Activated T-helper 1 cell treated with anti-CD3 and anti-CD28 coated beads, Interleukin-12 subunit alpha, Interleukin-12 subunit beta, Interleukin-2, Interleukin-4 antibody, amounts not matched to agents 30 ng/mL and 10 ng/mL and 1 ng/mL, durations not matched to agents 14 hours and 24 hours and 36 hours (primary cell): ENCODE data around the gene ULBP1. TPM values are rescaled to one million over a fixed set of nuclear protein-coding genes. Genes with fewer than 3 reads are reported as not detected.
"Not testable (repeated sequence)": the region's sequence is repeated elsewhere in the genome, so short reads cannot be mapped to it uniquely, and the experiment has no call there.

ENCODE experiments used
- DNase-seq: peaks from one replicate; pipeline ENCODE4 v3.0.0; 2021; ENCODE audit warnings: low spot score
- H3K27ac Mint-ChIP-seq: one replicate; pipeline ENCODE4 v1.8.0; 2021; ENCODE audit warnings: mild to moderate bottlenecking, mixed read lengths
- H3K27me3 Mint-ChIP-seq: one replicate; pipeline ENCODE4 v1.8.0; 2022; ENCODE audit warnings: mild to moderate bottlenecking, moderate library complexity, mixed read lengths; ENCODE audit not compliant: insufficient read depth
- H3K36me3 Mint-ChIP-seq: one replicate; pipeline ENCODE4 v1.8.0; 2021; ENCODE audit warnings: low read depth, mixed read lengths
- H3K4me1 Mint-ChIP-seq: one replicate; pipeline ENCODE4 v1.8.0; 2021; ENCODE audit warnings: low read depth, mixed read lengths
- H3K4me3 Mint-ChIP-seq: one replicate; pipeline ENCODE4 v1.8.0; 2021; ENCODE audit warnings: mild to moderate bottlenecking, moderate library complexity, mixed read lengths
- H3K9me3 Mint-ChIP-seq: one replicate; pipeline ENCODE4 v1.8.0; 2021; ENCODE audit warnings: mixed read lengths
- intact Hi-C: fragments of 100-400 bp; cut with micrococcal nuclease; formaldehyde crosslinking; loops from one replicate; pipeline ENCODE4 v1.15.1; 2024
- total RNA-seq: library from RNA; stranded (reverse); gene quantifications from 2 replicates; pipeline ENCODE4 v1.2.3, GENCODE V29; 2022

The ULBP1 gene
- total RNA-seq, 1 donor from 2014 or later: 0.99 TPM

DNA sequence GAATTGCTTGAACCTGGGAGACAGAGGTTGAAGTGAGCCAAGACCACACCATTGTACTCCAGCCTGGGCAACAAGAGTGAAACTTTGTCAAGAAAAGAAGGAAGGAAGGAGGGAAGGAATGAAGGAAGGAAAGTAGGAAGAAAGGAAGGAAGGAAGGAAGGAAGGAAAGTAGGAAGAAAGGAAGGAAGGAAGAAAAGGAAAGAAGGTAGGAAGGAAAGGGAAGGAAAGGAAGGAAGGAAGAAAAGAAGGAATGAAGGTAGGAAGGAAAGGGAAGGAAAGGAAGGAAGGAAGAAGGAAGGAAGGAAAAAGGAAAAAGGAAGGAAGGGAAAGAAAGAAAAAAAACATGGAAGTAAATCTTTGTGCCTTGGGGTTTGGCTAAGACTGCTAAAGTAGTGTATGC lies 11.7 kb downstream of the ULBP1 start:
- Mint-ChIP-seq H3K9me3 (no peaks in the 10 kb centered on the region), H3K27me3 (peaks cover 52% of the 10 kb centered on the region), H3K27ac (no peak overlapping the region), H3K4me1 (no peaks in the 10 kb centered on the region), H3K4me3 (no peak overlapping the region), H3K36me3 (peaks cover 6% of the 10 kb centered on the region)
- intact Hi-C loops: no loop called here
- DNase-seq: no peak

DNA sequence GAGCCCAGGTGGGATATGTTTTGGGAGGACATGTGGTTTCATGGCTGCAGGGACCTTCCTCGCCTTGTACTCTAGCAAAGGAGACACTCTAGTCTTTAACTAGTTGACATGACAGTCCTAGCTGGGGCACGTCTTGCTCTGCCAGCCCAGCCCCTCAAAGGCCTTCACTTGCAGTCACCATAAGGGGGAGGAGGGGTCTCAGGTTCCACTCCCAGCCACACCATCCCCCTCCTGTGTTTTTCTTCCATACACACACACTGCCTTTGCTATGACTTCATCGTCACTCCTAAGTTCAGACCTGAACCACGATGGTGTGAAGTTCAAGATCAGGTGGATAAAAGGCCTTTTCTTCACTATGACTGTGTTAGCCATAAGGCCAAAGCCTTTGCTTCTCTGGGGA lies 13.5 kb downstream of the ULBP1 start:
- Mint-ChIP-seq H3K27me3 (peaks cover 64% of the 10 kb centered on the region), H3K9me3 (no peaks in the 10 kb centered on the region), H3K36me3 (peaks cover 5% of the 10 kb centered on the region), H3K4me3 (no peak overlapping the region), H3K27ac (no peak overlapping the region), H3K4me1 (peaks cover 5% of the 10 kb centered on the region)
- no peak for DNase-seq
- intact Hi-C loops: no loop called here

DNA sequence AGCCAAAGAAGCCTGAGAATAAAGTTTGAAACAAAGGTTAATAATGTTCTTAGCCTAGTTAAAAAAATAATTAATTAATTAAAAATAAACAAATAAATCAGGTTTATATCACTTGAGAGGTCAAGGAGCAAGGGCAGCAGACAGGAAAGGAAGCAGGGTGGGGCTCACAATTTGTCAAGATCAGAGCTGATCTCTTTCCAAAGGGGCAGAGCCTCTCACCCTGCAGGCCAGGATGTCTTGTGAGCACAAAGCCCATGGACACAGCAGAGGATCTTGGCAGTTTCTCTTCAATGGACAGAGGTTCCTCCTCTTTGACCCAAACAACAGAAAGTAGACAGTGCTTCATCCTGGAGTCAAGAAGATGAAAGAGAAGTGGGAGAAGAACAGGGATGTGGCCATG lies 14.9 kb downstream of the ULBP1 start:
- no peaks in the 10 kb centered on the region for H3K9me3 Mint-ChIP-seq
- H3K4me3 Mint-ChIP-seq: no peak overlapping the region
- H3K27ac Mint-ChIP-seq: no peak overlapping the region
- peaks cover 74% of the 10 kb centered on the region for H3K27me3 Mint-ChIP-seq
- H3K36me3 Mint-ChIP-seq: peaks cover 3% of the 10 kb centered on the region
- peaks cover 5% of the 10 kb centered on the region for H3K4me1 Mint-ChIP-seq
- intact Hi-C loops: no loop called here
- no peak for DNase-seq

DNA sequence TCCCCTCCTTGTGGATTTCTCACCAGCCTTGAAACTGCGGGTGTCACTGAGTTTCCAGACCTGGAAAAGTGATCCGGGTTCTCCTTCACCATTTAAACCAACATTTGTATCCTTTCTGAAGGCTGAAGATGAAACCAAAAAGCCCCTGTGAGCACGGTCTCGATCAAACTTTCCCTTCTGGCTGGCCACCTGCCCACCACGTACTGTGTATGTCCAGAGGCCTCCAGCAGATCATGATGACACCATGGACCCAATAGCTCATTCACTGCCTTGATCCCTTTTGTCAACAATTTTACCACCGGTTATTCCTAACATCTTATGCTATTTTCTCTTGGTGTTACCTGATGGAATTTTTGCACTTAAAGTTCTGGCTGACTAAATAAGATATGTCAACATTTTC lies 15.6 kb downstream of the ULBP1 start:
- intact Hi-C loops: no loop called here
- Mint-ChIP-seq H3K9me3 (no peaks in the 10 kb centered on the region), H3K27ac (no peak overlapping the region), H3K4me1 (peaks cover 5% of the 10 kb centered on the region), H3K36me3 (peaks cover 3% of the 10 kb centered on the region), H3K4me3 (no peak overlapping the region), H3K27me3 (peaks cover 75% of the 10 kb centered on the region)
- DNase-seq: no peak

DNA sequence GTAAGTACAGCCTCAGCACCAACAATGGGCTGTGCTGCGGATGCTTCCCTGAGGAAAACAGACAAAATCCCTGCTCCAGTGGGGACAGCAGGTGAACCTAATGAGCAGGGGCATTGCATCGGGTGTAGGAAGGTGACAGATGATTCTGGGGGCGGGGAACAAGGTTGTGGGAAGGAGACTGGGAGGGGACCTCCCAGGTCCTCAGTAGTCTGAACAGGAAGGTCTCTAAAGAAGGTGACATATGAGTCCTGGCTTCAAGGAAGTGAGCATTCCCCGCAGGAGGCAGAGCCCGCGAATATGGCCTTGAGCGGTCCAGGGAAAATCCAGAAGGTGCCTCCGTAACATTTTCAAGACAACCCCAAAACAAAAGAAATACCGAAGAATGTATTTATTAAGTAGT lies 19.4 kb downstream of the ULBP1 start:
- Mint-ChIP-seq H3K4me3 (no peak overlapping the region), H3K36me3 (peaks cover 3% of the 10 kb centered on the region), H3K4me1 (peaks cover 14% of the 10 kb centered on the region), H3K27me3 (peaks cover 84% of the 10 kb centered on the region), H3K9me3 (peaks cover 8% of the 10 kb centered on the region), H3K27ac (no peak overlapping the region)
- DNase-seq: no peak
- intact Hi-C loops: no loop called here

DNA sequence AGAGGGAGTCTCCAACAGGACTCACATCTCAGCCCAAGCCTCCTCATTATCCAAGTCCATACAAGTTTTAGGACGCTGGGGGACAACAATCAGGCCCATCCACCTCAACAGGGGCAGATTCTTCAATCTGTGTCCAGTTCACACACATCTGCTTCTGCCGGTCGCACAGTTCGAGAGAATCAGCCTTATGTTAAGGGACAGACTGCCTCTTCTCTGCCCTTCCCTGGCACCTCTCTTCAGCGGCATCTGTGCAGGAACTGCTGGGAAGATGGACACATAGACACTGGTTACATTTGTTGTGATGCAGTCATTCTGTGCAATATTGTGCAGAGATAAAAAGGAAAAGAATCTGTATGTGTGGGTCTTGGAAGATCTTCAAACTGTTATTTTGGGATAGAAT lies 21.0 kb downstream of the ULBP1 start:
- intact Hi-C loops: no loop called here
- Mint-ChIP-seq H3K4me3 (no peak overlapping the region), H3K36me3 (no peaks in the 10 kb centered on the region), H3K9me3 (peaks cover 16% of the 10 kb centered on the region), H3K4me1 (peaks cover 22% of the 10 kb centered on the region), H3K27me3 (peaks cover 86% of the 10 kb centered on the region), H3K27ac (no peak overlapping the region)
- DNase-seq: no peak

DNA sequence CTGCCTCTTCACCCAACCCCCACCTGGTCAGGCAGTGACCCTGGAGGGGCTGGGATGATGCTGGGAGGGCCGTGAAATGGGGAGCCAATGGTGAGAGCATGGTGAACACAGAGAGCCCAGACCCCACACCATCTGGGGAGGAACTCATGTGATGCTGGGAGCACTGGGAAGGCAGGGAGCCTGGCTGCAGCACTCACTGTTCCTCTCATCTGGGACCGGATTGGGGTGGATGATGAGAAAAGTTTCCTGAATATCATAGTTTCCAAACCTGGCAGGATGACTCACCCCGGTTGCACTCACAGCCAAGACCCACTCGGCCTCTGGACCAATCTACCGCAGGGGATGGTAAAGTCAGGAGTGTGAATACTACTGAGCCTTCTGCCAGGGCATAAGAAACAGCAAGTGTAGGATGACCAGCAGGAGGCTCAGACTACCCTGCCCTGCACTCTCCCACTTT lies 21.8 kb downstream of the ULBP1 start:
- no peak for DNase-seq
- Mint-ChIP-seq H3K27me3 (peaks cover 88% of the 10 kb centered on the region), H3K4me3 (no peak overlapping the region), H3K9me3 (peaks cover 16% of the 10 kb centered on the region), H3K27ac (no peak overlapping the region), H3K4me1 (peaks cover 29% of the 10 kb centered on the region), H3K36me3 (no peaks in the 10 kb centered on the region)
- intact Hi-C loops: no loop called here

DNA sequence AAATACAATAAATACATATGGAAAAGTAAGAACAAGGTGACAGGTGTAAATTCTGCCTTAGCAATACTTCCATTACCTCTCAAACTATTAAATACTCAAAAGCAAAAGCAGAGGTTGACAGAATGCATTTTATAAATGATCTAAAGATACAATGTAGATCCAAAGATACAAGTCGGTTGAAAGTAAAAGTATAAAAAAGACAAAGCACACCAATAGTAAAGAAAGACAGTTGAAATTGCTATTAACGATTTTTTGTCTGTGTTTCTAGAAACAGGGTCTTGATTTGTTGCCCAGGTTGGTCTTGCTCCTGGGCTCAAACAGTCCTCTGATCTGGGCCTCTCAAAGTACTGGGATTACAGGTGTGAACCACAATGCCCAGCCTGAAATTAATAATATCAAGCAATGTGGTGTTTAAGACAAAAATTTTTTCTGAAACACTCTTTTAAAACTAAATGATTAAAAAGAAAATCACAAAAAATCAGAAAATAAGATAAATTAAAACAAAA lies 23.9 kb downstream of the ULBP1 start:
- no peak for DNase-seq
- Mint-ChIP-seq H3K4me3 (no peak overlapping the region), H3K9me3 (peaks cover 16% of the 10 kb centered on the region), H3K36me3 (no peaks in the 10 kb centered on the region), H3K4me1 (peaks cover 39% of the 10 kb centered on the region), H3K27me3 (peaks cover 89% of the 10 kb centered on the region), H3K27ac (no peak overlapping the region)
- intact Hi-C loops: loop anchor here (2.0 kb wide), 1 partner anchor 29 kb away; no protein-coding TSS in a partner anchor

DNA sequence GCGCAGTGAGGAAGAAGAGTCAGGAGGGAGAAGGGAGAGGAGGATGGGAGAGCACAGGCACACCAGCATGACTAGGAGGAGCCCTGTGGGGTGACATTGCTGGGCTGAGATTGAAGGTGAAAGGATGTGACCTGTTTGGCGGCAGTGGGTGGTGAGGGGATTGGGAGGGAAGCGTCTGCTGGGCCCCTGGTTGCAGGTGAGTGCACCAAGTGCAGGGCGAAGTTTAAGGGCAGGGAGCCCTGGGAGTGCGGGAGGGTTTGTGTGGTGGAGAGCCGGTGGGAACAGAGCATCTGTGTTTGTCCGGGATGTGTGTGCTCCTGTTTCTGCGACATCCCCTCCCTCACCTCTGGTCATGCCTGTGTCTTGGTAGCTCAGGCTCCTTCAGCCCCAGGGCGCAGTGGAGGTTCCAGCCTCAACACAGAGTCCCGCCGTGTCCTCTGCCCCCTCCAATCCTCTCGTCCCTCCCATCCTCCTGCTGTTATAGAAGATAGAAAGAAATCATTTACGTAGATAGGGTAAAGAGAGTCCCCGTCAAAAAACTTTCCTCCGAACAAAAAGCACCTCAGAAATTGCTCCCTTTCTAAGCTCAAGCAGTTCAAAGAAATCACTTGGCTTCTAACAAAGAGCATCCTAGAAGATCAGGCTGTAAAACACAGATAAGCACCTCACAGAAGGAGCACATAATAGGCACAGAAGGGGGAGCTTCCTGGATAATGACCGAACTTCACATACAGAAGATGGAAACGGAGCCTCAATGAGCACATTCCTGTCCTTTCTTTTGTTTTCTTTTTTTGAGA lies 25.0 kb downstream of the ULBP1 start:
- no peak for DNase-seq
- peaks cover 39% of the 10 kb centered on the region for H3K4me1 Mint-ChIP-seq
- intact Hi-C loops: loop anchor here (2.0 kb wide), 1 partner anchor 28 kb away; no protein-coding TSS in a partner anchor
- peaks cover 90% of the 10 kb centered on the region for H3K27me3 Mint-ChIP-seq
- H3K4me3 Mint-ChIP-seq: no peak overlapping the region
- peaks cover 16% of the 10 kb centered on the region for H3K9me3 Mint-ChIP-seq
- peak overlapping the region; percentile 70 for H3K27ac Mint-ChIP-seq
- H3K36me3 Mint-ChIP-seq: no peaks in the 10 kb centered on the region

DNA sequence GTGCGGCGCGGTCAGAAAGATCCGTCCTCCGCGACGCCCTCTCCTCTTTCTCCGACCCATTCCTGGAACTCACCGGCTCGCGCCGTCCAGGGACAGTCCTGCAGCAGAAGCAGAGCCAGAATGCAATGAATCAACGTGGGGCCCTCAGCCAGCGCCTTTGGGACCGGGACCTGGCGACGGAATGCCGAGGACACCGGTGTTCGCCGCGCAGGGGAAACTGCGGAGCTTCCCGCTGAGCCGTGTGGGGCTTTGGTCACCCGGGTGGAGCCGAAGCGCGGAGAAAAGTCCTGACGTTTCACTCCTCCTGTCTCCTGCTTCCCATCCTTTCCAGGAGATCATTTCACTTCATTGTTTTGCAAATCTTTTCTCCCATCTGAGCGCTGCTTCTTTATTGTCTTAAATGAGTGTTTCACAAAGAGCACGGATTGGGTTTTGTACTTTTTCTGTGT lies 26.5 kb downstream of the ULBP1 start:
- Mint-ChIP-seq H3K4me3 (peak overlapping the region; percentile 63), H3K36me3 (no peaks in the 10 kb centered on the region), H3K4me1 (peaks cover 38% of the 10 kb centered on the region), H3K9me3 (peaks cover 16% of the 10 kb centered on the region), H3K27ac (peak overlapping the region; percentile 10), H3K27me3 (peaks cover 93% of the 10 kb centered on the region)
- intact Hi-C loops: loop anchor here (2.0 kb wide), 1 partner anchor 25 kb away; no protein-coding TSS in a partner anchor
- DNase-seq: no peak

DNA sequence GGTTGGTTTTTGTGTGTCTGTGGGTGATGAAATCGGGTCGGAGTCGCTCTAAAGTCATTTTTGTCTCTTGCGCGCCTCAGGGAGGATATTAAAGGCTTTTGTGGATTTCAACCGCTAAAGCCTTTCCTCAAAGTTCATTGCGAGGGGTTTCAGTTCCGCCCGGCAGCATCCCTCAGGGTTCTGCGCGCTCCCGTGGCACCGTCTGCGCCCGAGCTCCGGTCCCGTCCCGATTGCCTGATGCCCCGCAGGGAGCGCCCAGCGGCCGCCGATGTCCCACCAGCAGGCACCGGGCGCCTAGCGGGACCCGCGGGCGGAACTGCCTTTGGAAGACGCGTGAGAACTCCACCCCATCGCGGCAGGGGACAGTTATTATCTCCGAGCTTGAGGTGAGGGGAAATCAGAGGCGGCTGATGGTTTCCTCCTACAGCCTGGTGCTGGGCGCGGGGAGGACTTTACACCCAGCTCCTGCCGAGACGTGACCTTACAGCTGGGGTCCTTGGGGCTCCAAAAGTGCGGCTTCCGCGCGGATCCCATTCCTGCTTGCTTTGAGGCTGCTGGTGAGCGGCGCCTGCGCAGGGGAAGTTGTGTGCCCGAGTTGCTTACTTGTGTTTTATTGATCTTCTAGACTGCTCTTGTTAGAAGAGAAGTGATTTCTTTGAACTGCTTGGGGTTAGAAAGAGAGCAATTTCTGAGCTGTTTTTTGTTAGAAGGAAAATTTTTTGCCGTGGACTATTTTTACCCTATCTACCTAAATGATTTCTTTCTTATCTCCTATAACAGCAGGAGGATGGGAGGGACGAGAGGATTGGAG lies 27.1 kb downstream of the ULBP1 start:
- Mint-ChIP-seq H3K36me3 (no peaks in the 10 kb centered on the region), H3K4me3 (peak overlapping the region; percentile 63), H3K27ac (peak overlapping the region; percentile 10), H3K4me1 (peaks cover 32% of the 10 kb centered on the region), H3K9me3 (peaks cover 16% of the 10 kb centered on the region), H3K27me3 (peaks cover 93% of the 10 kb centered on the region)
- intact Hi-C loops: loop anchor here (1.0 to 2.0 kb wide), 2 partner anchors 26 to 52 kb away; no protein-coding TSS in a partner anchor
- no peak for DNase-seq

DNA sequence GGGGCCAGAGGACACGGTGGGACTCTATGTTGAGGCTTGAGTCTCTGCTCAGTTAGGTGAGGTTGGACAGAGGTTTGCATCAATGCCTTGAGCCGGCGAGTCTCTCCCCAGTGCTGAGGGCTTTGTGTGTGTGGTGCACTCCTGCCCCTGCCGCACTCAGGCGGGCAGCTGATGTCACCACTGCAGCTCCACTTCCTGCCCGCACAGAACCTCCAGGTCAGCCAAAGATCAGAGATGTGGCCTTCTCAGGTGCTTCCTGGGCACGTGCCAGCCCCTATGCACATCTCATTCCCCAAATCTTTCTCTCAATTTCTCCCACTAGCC lies 27.7 kb downstream of the ULBP1 start:
- intact Hi-C loops: loop anchor here (1.0 to 2.0 kb wide), 2 partner anchors 27 to 52 kb away; no protein-coding TSS in a partner anchor
- Mint-ChIP-seq H3K4me3 (peak overlapping the region; percentile 63), H3K9me3 (peaks cover 16% of the 10 kb centered on the region), H3K27me3 (peaks cover 91% of the 10 kb centered on the region), H3K4me1 (peaks cover 32% of the 10 kb centered on the region)
- DNase-seq, H3K36me3 Mint-ChIP-seq, H3K27ac Mint-ChIP-seq: not testable (repeated sequence)

DNA sequence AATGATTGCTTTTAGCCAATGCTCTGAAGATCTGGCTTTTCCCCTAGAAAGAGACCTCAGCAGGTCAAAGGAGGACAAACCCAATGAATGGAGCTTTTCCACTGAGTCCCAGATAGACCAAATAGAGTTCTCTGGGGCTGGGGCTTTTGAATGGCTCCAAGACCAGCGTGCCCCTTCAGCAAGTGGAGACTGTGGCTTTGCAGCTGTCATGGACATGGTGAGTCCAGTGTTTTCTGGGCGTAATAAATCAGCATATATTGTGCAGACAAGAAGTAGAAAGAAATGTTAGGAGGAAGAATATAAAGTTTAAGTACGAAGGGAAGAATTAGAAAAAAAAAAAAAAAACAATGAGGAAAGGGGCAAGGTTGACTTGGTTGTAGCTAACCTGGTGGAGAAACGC lies 28.1 kb downstream of the ULBP1 start:
- DNase-seq: no peak
- peaks cover 16% of the 10 kb centered on the region for H3K9me3 Mint-ChIP-seq
- peaks cover 91% of the 10 kb centered on the region for H3K27me3 Mint-ChIP-seq
- peaks cover 32% of the 10 kb centered on the region for H3K4me1 Mint-ChIP-seq
- H3K4me3 Mint-ChIP-seq: no peak overlapping the region
- no peak overlapping the region for H3K27ac Mint-ChIP-seq
- intact Hi-C loops: loop anchor here (1.0 to 2.0 kb wide), 2 partner anchors 27 to 53 kb away; no protein-coding TSS in a partner anchor
- no peaks in the 10 kb centered on the region for H3K36me3 Mint-ChIP-seq
